HK-2 (cell line): ENCODE data around the gene COX8C.
"Not testable (repeated sequence)": the region's sequence is repeated elsewhere in the genome, so short reads cannot be mapped to it uniquely, and the experiment has no call there.

Experiments
- DNase-seq: peaks from one replicate; pipeline ENCODE4 v3.0.0-alpha.2; 2018; ENCODE audit not compliant: unreplicated experiment

COX8C gene

GRCh38 chr14:93320489-93320888 lies 26.5 kb upstream of the COX8C start:
- DNase-seq = no peak

GRCh38 chr14:93322929-93323599 lies 23.9 kb upstream of the COX8C start:
- DNase-seq = no peak

- no peak for DNase-seq
Observed at GRCh38 chr14:93323600-93324174, 23.3 kb upstream of the COX8C start.

GRCh38 chr14:93326196-93326595 lies 20.8 kb upstream of the COX8C start:
- DNase-seq = no peak

- DNase-seq = no peak
Observed at GRCh38 chr14:93328546-93328945, 18.4 kb upstream of the COX8C start.

- no peak for DNase-seq
Observed at GRCh38 chr14:93329965-93330608, 16.9 kb upstream of the COX8C start.

GRCh38 chr14:93330609-93331000 lies 16.4 kb upstream of the COX8C start:
- no peak for DNase-seq

GRCh38 chr14:93331002-93331727 lies 15.8 kb upstream of the COX8C start:
- peak; percentile 42 for DNase-seq

GRCh38 chr14:93331728-93332396 lies 15.1 kb upstream of the COX8C start:
- no peak for DNase-seq

GRCh38 chr14:93332397-93332852 lies 14.6 kb upstream of the COX8C start:
- peak; percentile 69 for DNase-seq

GRCh38 chr14:93332853-93333630 lies 13.9 kb upstream of the COX8C start, which contains the start of gene BTBD7:
BTBD7 (minus strand) TSS chr14:93333036; CDS start chr14:93296051, 36,985 bp downstream.
- peak; percentile 95 for DNase-seq

GRCh38 chr14:93333631-93334103 lies 13.3 kb upstream of the COX8C start:
- no peak for DNase-seq

GRCh38 chr14:93337143-93337753 lies 9.7 kb upstream of the COX8C start:
- no peak for DNase-seq

GRCh38 chr14:93337884-93338283 lies 9.1 kb upstream of the COX8C start:
- DNase-seq = no peak

GRCh38 chr14:93343266-93343665 lies 3.7 kb upstream of the COX8C start:
- no peak for DNase-seq

GRCh38 chr14:93343797-93344196 lies 3.2 kb upstream of the COX8C start:
- DNase-seq = no peak

- DNase-seq = no peak
Observed at GRCh38 chr14:93347850-93348249, 868 bp downstream of the COX8C start.

GRCh38 chr14:93348292-93348691 lies 1.3 kb downstream of the COX8C start:
- no peak for DNase-seq

GRCh38 chr14:93354873-93355272 lies 7.9 kb downstream of the COX8C start:
- not testable (repeated sequence) for DNase-seq

- DNase-seq = no peak
Observed at GRCh38 chr14:93368996-93369712, 22.2 kb downstream of the COX8C start.
